ENCODE results near the gene KATNB1.

The KATNB1 gene

GRCh38 chr16:57758331-57759117 lies 23.0 kb downstream of the KATNB1 start:
- DNase-seq: peak in 1 of 2 donors; percentile 9

- DNase-seq: no peak
These were observed 23.6 kb downstream of the KATNB1 start for GRCh38 chr16:57759131-57759530.

GRCh38 chr16:57759541-57760356 lies 24.2 kb downstream of the KATNB1 start:
- no peak for DNase-seq

GRCh38 chr16:57760357-57761160 lies 25.0 kb downstream of the KATNB1 start:
- DNase-seq: no peak

- no peak for DNase-seq
These were observed 25.7 kb downstream of the KATNB1 start for GRCh38 chr16:57761301-57761700.

- no peak for DNase-seq
These were observed 26.4 kb downstream of the KATNB1 start for GRCh38 chr16:57761957-57762356.

GRCh38 chr16:57762365-57763040 lies 26.9 kb downstream of the KATNB1 start:
- no peak for DNase-seq

GRCh38 chr16:57763285-57764005 lies 27.9 kb downstream of the KATNB1 start:
- DNase-seq: no peak

GRCh38 chr16:57764006-57764340 lies 28.4 kb downstream of the KATNB1 start:
- DNase-seq: no peak

GRCh38 chr16:57764341-57765159 lies 29.0 kb downstream of the KATNB1 start:
- peak; percentile 25 to 37 for DNase-seq

- no peak for DNase-seq
These were observed 29.7 kb downstream of the KATNB1 start for GRCh38 chr16:57765160-57765728.

- DNase-seq: no peak
These were observed 31.3 kb downstream of the KATNB1 start for GRCh38 chr16:57766714-57767348.

GRCh38 chr16:57769541-57770145 lies 34.1 kb downstream of the KATNB1 start:
- DNase-seq: no peak

- no peak for DNase-seq
These were observed 34.8 kb downstream of the KATNB1 start for GRCh38 chr16:57770361-57770760.

GRCh38 chr16:57771141-57771785 lies 35.7 kb downstream of the KATNB1 start:
- DNase-seq: no peak

- no peak for DNase-seq
These were observed 37.4 kb downstream of the KATNB1 start for GRCh38 chr16:57773019-57773418.

- DNase-seq: no peak
These were observed 38.2 kb downstream of the KATNB1 start for GRCh38 chr16:57773655-57774295.

- no peak for DNase-seq
These were observed 39.2 kb downstream of the KATNB1 start for GRCh38 chr16:57774705-57775285.
